HEK293 (cell line): ENCODE results near the gene DNMT1.

Source experiments
- GLI2 ChIP-seq: fragments of 450-650 bp; formaldehyde crosslinking; IDR thresholded peaks from 2 replicates; pipeline ENCODE4; 2017; ENCODE audit warnings: missing biosample characterization, missing genetic modification characterization, low read depth, borderline replicate concordance
- GLIS1 ChIP-seq: fragments of 450-650 bp; formaldehyde crosslinking; IDR thresholded peaks from 2 replicates; pipeline ENCODE4 v1.5.1; 2016; ENCODE audit warnings: missing biosample characterization, missing genetic modification characterization
- HOXA7 ChIP-seq: sonication (generic); formaldehyde crosslinking; IDR thresholded peaks from 2 replicates; pipeline ENCODE4 v1.8.1; 2022; ENCODE audit warnings: missing genetic modification reagents, borderline replicate concordance
- HOXD13 ChIP-seq: sonication (generic); formaldehyde crosslinking; IDR thresholded peaks from 2 replicates; pipeline ENCODE4 v1.8.0; 2022; ENCODE audit warnings: missing genetic modification reagents, borderline replicate concordance
- KLF9 ChIP-seq: fragments of 450-650 bp; formaldehyde crosslinking; IDR thresholded peaks from 2 replicates; pipeline ENCODE4 v1.5.1; 2016; ENCODE audit warnings: missing biosample characterization, missing genetic modification characterization, low read depth
- TCF7L2 ChIP-seq: IDR thresholded peaks from 2 replicates; pipeline ENCODE4 v1.6.1; 2011; ENCODE audit warnings: low read depth, mild to moderate bottlenecking, inconsistent platforms, low read length, moderate library complexity, borderline replicate concordance
- TSHZ1 ChIP-seq: fragments of 450-650 bp; formaldehyde crosslinking; IDR thresholded peaks from 2 replicates; pipeline ENCODE4 v1.5.1; 2016; ENCODE audit warnings: missing biosample characterization, missing genetic modification characterization, borderline replicate concordance
- ZBTB10 ChIP-seq: fragments of 450-650 bp; formaldehyde crosslinking; IDR thresholded peaks from 2 replicates; pipeline ENCODE4 v1.5.1; 2016; ENCODE audit warnings: missing biosample characterization, missing genetic modification characterization
- ZBTB21 ChIP-seq: fragments of 450-650 bp; formaldehyde crosslinking; IDR thresholded peaks from 2 replicates; pipeline ENCODE4 v1.5.1; 2017; ENCODE audit warnings: missing biosample characterization, missing genetic modification characterization
- ZBTB7A ChIP-seq: fragments of 450-650 bp; formaldehyde crosslinking; IDR thresholded peaks from 2 replicates; pipeline ENCODE4 v1.5.1; 2016; ENCODE audit warnings: low read depth, missing biosample characterization, missing genetic modification characterization
- ZEB2 ChIP-seq: fragments of 450-650 bp; formaldehyde crosslinking; IDR thresholded peaks from 2 replicates; pipeline ENCODE4 v1.5.1; 2016; ENCODE audit warnings: missing biosample characterization, missing genetic modification characterization
- ZIC2 ChIP-seq: fragments of 450-650 bp; formaldehyde crosslinking; IDR thresholded peaks from 2 replicates; pipeline ENCODE4 v1.5.1; 2016; ENCODE audit warnings: missing biosample characterization, missing genetic modification characterization
- ZNF121 ChIP-seq: fragments of 450-650 bp; formaldehyde crosslinking; IDR thresholded peaks from 2 replicates; pipeline ENCODE4 v1.5.1; 2016; ENCODE audit warnings: missing biosample characterization, missing genetic modification characterization
- ZNF146 ChIP-seq: fragments of 450-650 bp; formaldehyde crosslinking; IDR thresholded peaks from 2 replicates; pipeline ENCODE4 v1.5.1; 2016; ENCODE audit warnings: missing biosample characterization, missing genetic modification characterization
- ZNF19 ChIP-seq: fragments of 450-650 bp; formaldehyde crosslinking; IDR thresholded peaks from 2 replicates; pipeline ENCODE4; 2016; ENCODE audit warnings: missing biosample characterization, missing genetic modification characterization, low read depth
- ZNF211 ChIP-seq: fragments of 450-650 bp; formaldehyde crosslinking; IDR thresholded peaks from 2 replicates; pipeline ENCODE4 v1.5.1; 2016; ENCODE audit warnings: low read depth, missing biosample characterization, missing genetic modification characterization
- ZNF214 ChIP-seq: fragments of 450-650 bp; formaldehyde crosslinking; IDR thresholded peaks from 2 replicates; pipeline ENCODE4 v1.5.1; 2017; ENCODE audit warnings: missing biosample characterization, mild to moderate bottlenecking, missing genetic modification characterization, borderline replicate concordance
- ZNF26 ChIP-seq: fragments of 450-650 bp; formaldehyde crosslinking; IDR thresholded peaks from 2 replicates; pipeline ENCODE4 v1.5.1; 2016; ENCODE audit warnings: missing biosample characterization, missing genetic modification characterization
- ZNF366 ChIP-seq: fragments of 450-650 bp; formaldehyde crosslinking; conservative IDR thresholded peaks from 2 replicates; pipeline ENCODE4 v1.5.1; 2016; ENCODE audit warnings: missing biosample characterization, missing genetic modification characterization
- ZNF416 ChIP-seq: fragments of 450-650 bp; formaldehyde crosslinking; IDR thresholded peaks from 2 replicates; pipeline ENCODE4 v1.5.1; 2016; ENCODE audit warnings: missing biosample characterization, missing genetic modification characterization
- ZNF433 ChIP-seq: fragments of 450-650 bp; formaldehyde crosslinking; IDR thresholded peaks from 2 replicates; pipeline ENCODE4 v1.5.1; 2016; ENCODE audit warnings: missing biosample characterization, missing genetic modification characterization, low read depth
- ZSCAN23 ChIP-seq: fragments of 450-650 bp; formaldehyde crosslinking; IDR thresholded peaks from 2 replicates; pipeline ENCODE4 v1.5.1; 2016; ENCODE audit warnings: missing biosample characterization, missing genetic modification characterization
- ZXDB ChIP-seq: fragments of 450-650 bp; formaldehyde crosslinking; IDR thresholded peaks from 2 replicates; pipeline ENCODE4 v1.5.1; 2016; ENCODE audit warnings: missing biosample characterization, missing genetic modification characterization
- TF ChIP-seq, protein P1 (sequence below): fragments of 450-650 bp; formaldehyde crosslinking; IDR thresholded peaks from 2 replicates; pipeline ENCODE4 v1.5.1; 2016; ENCODE audit warnings: missing biosample characterization, missing genetic modification characterization
- TF ChIP-seq, protein P2 (sequence below): fragments of 450-650 bp; formaldehyde crosslinking; IDR thresholded peaks from 2 replicates; pipeline ENCODE4 v1.5.1; 2016; ENCODE audit warnings: missing biosample characterization, missing genetic modification characterization
- TF ChIP-seq, protein P3 (sequence below): fragments of 450-650 bp; formaldehyde crosslinking; IDR thresholded peaks from 2 replicates; pipeline ENCODE4 v1.5.1; 2016; ENCODE audit warnings: missing biosample characterization, missing genetic modification characterization

Gene DNMT1

DNA sequence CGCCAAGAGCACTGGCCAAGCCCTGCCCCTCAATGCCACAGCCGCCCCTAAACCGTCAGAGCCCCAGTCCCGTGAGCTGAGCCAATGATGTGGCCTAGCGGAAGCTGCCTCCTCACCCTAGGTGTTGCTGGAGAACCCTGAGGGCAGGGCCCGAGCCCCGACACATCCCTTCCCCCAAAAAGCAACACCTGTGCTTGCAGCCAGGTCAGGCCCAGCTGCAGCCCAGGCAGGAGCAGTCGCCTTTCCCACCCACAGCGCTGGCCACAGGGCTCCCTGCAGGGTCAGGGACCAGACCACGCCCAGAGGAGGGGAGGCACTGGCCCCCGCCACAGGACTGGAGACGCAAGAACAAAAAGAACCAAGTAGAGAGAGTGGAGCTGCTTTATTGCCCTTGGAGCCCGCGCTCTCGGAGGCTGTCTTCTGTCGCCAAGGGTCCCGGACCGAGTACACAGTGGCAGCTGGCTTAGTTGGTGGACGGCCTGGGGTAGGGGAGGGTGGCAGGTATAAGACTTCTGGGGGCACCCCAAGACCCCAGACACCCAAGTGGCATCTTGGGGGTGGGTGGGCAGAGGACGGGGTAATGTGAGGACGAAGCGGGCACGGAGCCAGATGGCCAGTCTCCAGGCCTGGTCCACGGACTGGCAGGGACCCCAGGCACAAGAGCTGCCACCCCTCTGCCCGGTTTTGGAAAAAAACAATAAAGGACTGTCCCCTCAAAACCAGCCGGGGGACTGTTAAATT, 79.9 kb downstream of the DNMT1 start (continued):
- TF ChIP-seq, protein P1, sequence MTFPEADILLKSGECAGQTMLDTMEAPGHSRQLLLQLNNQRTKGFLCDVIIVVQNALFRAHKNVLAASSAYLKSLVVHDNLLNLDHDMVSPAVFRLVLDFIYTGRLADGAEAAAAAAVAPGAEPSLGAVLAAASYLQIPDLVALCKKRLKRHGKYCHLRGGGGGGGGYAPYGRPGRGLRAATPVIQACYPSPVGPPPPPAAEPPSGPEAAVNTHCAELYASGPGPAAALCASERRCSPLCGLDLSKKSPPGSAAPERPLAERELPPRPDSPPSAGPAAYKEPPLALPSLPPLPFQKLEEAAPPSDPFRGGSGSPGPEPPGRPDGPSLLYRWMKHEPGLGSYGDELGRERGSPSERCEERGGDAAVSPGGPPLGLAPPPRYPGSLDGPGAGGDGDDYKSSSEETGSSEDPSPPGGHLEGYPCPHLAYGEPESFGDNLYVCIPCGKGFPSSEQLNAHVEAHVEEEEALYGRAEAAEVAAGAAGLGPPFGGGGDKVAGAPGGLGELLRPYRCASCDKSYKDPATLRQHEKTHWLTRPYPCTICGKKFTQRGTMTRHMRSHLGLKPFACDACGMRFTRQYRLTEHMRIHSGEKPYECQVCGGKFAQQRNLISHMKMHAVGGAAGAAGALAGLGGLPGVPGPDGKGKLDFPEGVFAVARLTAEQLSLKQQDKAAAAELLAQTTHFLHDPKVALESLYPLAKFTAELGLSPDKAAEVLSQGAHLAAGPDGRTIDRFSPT (tag by site-specific recombination): no peak
- no peak for TF ChIP-seq HOXD13 (CRISPR knock-in tag)
- no peak for TF ChIP-seq GLI2 (tag by site-specific recombination)
- TF ChIP-seq, protein P2, sequence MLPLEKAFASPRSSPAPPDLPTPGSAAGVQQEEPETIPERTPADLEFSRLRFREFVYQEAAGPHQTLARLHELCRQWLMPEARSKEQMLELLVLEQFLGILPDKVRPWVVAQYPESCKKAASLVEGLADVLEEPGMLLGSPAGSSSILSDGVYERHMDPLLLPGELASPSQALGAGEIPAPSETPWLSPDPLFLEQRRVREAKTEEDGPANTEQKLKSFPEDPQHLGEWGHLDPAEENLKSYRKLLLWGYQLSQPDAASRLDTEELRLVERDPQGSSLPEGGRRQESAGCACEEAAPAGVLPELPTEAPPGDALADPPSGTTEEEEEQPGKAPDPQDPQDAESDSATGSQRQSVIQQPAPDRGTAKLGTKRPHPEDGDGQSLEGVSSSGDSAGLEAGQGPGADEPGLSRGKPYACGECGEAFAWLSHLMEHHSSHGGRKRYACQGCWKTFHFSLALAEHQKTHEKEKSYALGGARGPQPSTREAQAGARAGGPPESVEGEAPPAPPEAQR (tag by site-specific recombination): no peak
- TF ChIP-seq ZNF211 (tag by site-specific recombination): no peak
- TF ChIP-seq, protein P3, sequence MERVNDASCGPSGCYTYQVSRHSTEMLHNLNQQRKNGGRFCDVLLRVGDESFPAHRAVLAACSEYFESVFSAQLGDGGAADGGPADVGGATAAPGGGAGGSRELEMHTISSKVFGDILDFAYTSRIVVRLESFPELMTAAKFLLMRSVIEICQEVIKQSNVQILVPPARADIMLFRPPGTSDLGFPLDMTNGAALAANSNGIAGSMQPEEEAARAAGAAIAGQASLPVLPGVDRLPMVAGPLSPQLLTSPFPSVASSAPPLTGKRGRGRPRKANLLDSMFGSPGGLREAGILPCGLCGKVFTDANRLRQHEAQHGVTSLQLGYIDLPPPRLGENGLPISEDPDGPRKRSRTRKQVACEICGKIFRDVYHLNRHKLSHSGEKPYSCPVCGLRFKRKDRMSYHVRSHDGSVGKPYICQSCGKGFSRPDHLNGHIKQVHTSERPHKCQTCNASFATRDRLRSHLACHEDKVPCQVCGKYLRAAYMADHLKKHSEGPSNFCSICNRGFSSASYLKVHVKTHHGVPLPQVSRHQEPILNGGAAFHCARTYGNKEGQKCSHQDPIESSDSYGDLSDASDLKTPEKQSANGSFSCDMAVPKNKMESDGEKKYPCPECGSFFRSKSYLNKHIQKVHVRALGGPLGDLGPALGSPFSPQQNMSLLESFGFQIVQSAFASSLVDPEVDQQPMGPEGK (tag by site-specific recombination): peak; percentile 74
- no peak for TF ChIP-seq ZNF416 (tag by site-specific recombination)
- no peak for TF ChIP-seq ZNF121 (tag by site-specific recombination)
- TF ChIP-seq ZNF146: peak; percentile 2; the same call in 1 of the 2 replicates
- no peak for TF ChIP-seq ZNF366 (tag by site-specific recombination)
- TF ChIP-seq ZNF26: no peak
- no peak for TF ChIP-seq TSHZ1 (tag by site-specific recombination)
- TF ChIP-seq KLF9: peak; percentile 65; the same call in 1 of the 2 replicates
- TF ChIP-seq GLIS1 (tag by site-specific recombination): 0 out of 2 replicates have a peak, but pooled peaks have one; percentile 20
- no peak for TF ChIP-seq ZNF214 (tag by site-specific recombination)
- TF ChIP-seq ZIC2 (tag by site-specific recombination): peak; percentile 61; the same call in 1 of the 2 replicates
- no peak for TF ChIP-seq ZBTB21 (tag by site-specific recombination)
- TF ChIP-seq ZEB2 (tag by site-specific recombination): peak; percentile 49; the same call in 1 of the 2 replicates
- TF ChIP-seq ZNF433: no peak
- TF ChIP-seq TCF7L2: no peak
- no peak for TF ChIP-seq ZNF19 (tag by site-specific recombination)
- no peak for TF ChIP-seq HOXA7
- TF ChIP-seq ZBTB10 (tag by site-specific recombination): peak; percentile 38; the same call in 1 of the 2 replicates
- no peak for TF ChIP-seq ZSCAN23 (tag by site-specific recombination)
- TF ChIP-seq ZXDB (tag by site-specific recombination): peak; percentile 36; the same call in 1 of the 2 replicates
- no peak for TF ChIP-seq ZBTB7A (tag by site-specific recombination)
